ENCODE results near the gene GFAP.

The GFAP gene

DNA sequence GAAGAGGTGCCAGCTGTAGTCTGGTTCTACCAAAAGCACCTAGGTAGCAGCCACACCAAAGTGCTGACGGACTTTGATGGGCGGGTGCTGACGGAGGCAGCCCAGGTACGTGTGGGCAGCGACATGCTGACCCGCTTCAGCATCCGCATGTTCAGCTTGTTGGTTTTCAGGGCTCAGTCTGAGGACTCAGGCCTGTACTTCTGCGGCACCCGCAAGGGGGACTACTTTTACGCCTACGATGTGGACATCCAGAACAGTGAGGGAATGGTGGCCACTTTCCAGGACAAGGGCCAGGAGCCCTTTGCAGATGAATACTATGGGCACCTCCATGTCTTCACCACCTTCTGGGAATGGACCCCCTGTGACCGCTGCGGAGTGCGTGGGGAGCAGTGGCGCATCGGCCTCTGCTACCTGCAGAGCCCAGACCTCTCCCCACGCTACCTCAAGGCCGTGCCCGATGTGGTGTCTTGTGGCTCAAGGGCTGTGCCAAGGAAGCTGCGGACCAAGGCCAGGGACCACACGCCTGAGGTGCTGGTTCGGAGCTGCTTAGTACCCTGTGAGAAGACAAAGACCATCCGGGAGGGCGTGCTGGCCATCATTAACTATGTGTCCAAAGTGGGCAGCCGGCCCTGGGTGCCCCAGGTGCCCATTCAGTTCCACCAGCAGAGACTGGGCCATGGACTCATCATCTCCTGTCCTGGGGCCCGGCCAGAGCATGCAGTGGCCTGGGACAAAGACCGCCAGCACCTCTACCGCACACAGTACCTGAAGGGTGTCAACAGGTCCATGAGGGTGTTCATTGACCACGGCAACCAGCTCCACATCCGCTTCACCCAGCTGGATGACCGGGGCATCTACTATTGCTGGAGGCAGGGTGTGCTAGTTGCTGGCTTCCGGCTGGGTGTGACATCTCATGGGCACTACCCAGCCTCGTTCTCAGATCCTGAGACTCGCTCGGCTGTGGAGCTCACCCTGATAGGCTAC is 11.0 kb downstream of the GFAP start:
- TF ChIP-seq, protein P1, sequence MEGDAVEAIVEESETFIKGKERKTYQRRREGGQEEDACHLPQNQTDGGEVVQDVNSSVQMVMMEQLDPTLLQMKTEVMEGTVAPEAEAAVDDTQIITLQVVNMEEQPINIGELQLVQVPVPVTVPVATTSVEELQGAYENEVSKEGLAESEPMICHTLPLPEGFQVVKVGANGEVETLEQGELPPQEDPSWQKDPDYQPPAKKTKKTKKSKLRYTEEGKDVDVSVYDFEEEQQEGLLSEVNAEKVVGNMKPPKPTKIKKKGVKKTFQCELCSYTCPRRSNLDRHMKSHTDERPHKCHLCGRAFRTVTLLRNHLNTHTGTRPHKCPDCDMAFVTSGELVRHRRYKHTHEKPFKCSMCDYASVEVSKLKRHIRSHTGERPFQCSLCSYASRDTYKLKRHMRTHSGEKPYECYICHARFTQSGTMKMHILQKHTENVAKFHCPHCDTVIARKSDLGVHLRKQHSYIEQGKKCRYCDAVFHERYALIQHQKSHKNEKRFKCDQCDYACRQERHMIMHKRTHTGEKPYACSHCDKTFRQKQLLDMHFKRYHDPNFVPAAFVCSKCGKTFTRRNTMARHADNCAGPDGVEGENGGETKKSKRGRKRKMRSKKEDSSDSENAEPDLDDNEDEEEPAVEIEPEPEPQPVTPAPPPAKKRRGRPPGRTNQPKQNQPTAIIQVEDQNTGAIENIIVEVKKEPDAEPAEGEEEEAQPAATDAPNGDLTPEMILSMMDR (IDR thresholded peaks at IDR 0.05; ENCODE audit: low read depth, low read length): no peak
- peaks cover 4% of the 10 kb centered on the region; the same call in 1 of the 2 replicates for H3K4me1 ChIP-seq
- no peaks in the 10 kb centered on the region for H3K36me3 ChIP-seq
- H3K9me3 ChIP-seq: no peaks in the 10 kb centered on the region
- no peaks in the 10 kb centered on the region for H3K27me3 ChIP-seq
- DNase-seq: no peak
- no peak overlapping the region for H3K4me3 ChIP-seq (ENCODE audit: low read depth, low read length)

GRCh38 chr17:44903012-44903685 is 12.2 kb downstream of the GFAP start:
- Histone ChIP-seq H3K9me3 (no peaks in the 10 kb centered on the region), H3K27me3 (no peaks in the 10 kb centered on the region), H3K36me3 (no peaks in the 10 kb centered on the region), H3K4me3 (ENCODE audit: low read depth, low read length) (no peak overlapping the region), H3K4me1 (peaks cover 4% of the 10 kb centered on the region; the same call in 1 of the 2 replicates)
- DNase-seq: no peak
- TF ChIP-seq, protein P1 (IDR thresholded peaks at IDR 0.05; ENCODE audit: low read depth, low read length): no peak

- Histone ChIP-seq H3K27me3 (no peaks in the 10 kb centered on the region), H3K4me3 (ENCODE audit: low read depth, low read length) (no peak overlapping the region), H3K36me3 (no peaks in the 10 kb centered on the region), H3K4me1 (peaks cover 4% of the 10 kb centered on the region), H3K9me3 (no peaks in the 10 kb centered on the region)
- TF ChIP-seq, protein P1 (IDR thresholded peaks at IDR 0.05; ENCODE audit: low read depth, low read length): no peak
- no peak for DNase-seq
These were observed 13.1 kb downstream of the GFAP start for GRCh38 chr17:44902135-44902760.

GRCh38 chr17:44901411-44901921 is 13.8 kb downstream of the GFAP start:
- TF ChIP-seq, protein P1 (IDR thresholded peaks at IDR 0.05; ENCODE audit: low read depth, low read length): no peak
- DNase-seq: no peak
- Histone ChIP-seq H3K36me3 (peaks cover 4% of the 10 kb centered on the region; the same call in 1 of the 2 replicates), H3K9me3 (no peaks in the 10 kb centered on the region), H3K27me3 (no peaks in the 10 kb centered on the region), H3K4me1 (peaks cover 4% of the 10 kb centered on the region), H3K4me3 (ENCODE audit: low read depth, low read length) (no peak overlapping the region)

GRCh38 chr17:44900894-44901293 is 14.4 kb downstream of the GFAP start:
- Histone ChIP-seq H3K36me3 (peaks cover 7% of the 10 kb centered on the region), H3K9me3 (no peaks in the 10 kb centered on the region), H3K4me3 (ENCODE audit: low read depth, low read length) (no peak overlapping the region), H3K4me1 (peaks cover 4% of the 10 kb centered on the region), H3K27me3 (no peaks in the 10 kb centered on the region)
- DNase-seq: peak; percentile 49
- TF ChIP-seq, protein P1 (IDR thresholded peaks at IDR 0.05; ENCODE audit: low read depth, low read length): no peak
